GM10266 (cell line): ENCODE measurements around the gene CLTB.

Experiments used
- DNase-seq: peaks from one replicate; pipeline ENCODE4 v3.0.0; 2012; ENCODE audit errors: extremely low spot score
- TF ChIP-seq, protein P1 (sequence below): IDR thresholded peaks from 2 replicates; pipeline ENCODE4 v1.5.1; 2012; ENCODE audit warnings: mild to moderate bottlenecking, low read depth; ENCODE audit not compliant: control insufficient read depth, insufficient read depth; ENCODE audit errors: missing control alignments

CLTB gene

DNA sequence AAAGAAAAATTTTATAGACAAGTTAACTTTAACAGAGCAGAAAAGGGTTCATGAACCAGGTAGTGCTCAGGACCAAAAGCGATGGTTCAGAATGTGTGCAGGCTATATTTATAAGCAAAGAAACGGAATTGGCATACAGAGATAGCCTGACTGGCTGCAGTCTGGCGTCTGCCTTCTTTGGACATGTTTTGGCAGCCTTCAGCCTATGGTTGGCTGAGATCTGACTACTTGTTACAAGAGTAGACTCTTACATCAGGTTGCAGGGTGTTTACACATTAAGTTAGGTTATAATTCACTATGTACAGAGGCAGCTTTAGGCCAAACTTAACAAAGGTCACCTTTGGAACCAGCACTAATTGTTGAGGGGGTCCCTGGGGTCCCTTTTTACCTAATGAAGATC is 34.9 kb downstream of the CLTB start:
- TF ChIP-seq, protein P1, sequence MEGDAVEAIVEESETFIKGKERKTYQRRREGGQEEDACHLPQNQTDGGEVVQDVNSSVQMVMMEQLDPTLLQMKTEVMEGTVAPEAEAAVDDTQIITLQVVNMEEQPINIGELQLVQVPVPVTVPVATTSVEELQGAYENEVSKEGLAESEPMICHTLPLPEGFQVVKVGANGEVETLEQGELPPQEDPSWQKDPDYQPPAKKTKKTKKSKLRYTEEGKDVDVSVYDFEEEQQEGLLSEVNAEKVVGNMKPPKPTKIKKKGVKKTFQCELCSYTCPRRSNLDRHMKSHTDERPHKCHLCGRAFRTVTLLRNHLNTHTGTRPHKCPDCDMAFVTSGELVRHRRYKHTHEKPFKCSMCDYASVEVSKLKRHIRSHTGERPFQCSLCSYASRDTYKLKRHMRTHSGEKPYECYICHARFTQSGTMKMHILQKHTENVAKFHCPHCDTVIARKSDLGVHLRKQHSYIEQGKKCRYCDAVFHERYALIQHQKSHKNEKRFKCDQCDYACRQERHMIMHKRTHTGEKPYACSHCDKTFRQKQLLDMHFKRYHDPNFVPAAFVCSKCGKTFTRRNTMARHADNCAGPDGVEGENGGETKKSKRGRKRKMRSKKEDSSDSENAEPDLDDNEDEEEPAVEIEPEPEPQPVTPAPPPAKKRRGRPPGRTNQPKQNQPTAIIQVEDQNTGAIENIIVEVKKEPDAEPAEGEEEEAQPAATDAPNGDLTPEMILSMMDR: no peak

GRCh38 chr5:176379881-176380280 is 36.5 kb downstream of the CLTB start:
- no peak for DNase-seq
- TF ChIP-seq, protein P1: no peak

More for the DNA sequence above, 34.9 kb downstream of the CLTB start:
- DNase-seq: no peak

DNA sequence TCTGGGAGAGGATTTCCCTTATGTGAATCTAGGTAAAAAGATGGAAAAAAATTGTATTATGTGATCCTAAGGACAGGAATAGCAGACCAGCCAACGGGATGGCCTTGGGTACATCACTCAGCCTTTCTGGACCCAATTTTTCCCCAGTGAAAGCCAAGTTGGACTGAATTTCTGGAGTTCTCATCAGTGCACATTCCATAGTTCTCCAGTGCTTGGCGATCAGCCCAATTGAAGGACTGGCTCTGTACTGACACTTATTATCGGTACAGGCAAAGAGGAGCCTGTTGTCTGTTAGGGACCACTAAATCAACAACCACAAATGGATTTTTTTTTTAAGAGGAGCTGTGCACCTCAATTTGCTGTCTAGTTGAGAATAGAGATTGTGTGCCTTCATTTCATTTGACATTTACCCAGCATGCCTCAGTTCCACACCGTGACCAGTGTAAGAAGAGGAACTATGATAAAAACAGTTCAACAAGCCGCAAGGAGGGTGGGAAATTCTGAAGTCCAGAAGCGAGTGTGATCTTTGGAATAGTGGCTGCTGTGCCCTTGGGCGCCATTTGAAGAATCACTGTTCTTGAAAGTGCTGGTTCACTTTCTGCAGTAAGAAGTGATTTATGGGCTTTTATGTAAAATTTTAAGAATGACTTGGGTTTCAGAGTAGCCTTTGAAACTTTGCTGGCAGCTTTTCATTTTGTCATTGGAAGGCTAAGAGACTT is 43.1 kb downstream of the CLTB start:
- TF ChIP-seq, protein P1: no peak
- DNase-seq: no peak

DNA sequence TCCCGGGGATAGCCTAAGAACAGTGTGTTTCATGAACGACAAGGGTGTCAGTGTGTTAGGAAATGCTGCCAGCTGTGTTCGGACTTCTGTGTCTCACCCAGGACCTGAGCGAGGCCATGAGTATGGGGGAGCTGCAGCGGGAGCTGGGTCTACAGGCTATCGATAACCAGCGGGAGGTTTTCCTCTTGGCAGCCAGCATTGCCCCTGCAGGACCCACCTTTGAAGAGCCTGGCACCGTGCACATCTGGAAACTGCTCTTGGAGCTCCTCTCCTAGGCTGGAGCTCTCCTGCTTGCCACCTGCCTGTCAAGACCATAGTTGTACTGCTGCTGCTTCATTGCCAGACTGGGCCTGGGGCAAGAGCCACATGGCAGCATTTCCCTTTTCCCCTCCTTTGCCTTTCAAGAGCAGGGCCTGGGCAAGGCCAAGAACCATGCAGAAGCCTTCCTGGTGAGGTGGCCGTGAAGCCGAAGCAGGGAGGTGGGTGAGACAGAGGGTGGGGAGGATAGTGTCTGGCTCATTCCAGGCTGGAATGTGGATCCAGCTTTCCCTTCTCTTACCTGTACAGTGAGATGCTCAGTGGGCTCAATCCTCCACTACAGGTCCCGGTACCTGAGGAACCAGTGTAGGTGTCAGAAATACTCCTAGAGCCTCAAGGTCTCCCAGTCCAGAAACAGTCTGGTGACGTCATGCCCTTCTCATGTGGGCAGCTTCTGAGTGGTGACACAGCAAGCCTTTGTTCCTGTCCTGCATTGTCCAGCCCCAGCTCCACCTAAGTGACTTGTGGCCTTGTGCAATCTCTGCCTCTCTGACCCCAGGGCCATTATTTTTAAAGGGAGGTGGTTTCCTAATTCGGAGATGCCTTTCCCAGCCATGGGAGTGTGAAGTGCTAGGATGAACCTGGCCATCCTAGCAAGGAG is 44.5 kb downstream of the CLTB start:
- TF ChIP-seq, protein P1: no peak
- DNase-seq: no peak

DNA sequence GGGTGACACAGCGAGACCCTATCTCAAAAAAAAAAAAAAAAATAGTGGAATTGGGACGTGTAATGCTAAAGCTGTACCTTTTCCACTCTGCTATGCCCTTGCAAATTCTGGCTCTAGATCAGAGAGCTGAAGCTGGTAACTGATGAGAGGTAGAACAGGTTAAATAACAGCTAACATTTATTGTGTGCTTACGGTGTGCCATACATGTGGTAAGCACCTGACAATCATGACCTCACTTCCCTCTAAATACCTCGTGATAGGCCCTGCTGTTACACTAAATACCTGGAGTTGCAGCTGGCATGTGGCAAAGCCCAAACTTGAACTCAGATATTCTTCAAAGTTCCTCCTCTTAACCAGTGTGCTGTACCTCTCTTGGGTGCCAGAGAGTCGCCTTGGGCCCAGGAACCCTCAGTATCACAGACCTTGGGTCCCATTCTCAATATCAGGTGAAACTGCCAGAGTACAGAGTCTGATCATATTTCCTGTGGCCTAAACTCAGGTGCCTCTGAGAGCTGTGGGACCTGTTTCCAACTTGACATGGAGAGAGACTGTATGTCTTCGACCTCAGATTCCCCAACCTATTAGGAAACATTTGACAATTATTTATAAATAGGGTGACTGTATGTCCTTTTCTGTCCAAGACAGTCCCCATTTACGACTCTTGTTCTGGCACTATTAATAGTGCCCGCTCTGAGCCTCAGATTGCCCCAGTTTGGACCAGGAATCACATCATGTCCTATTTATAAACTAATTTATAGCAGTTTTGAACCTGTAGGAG is 46.2 kb downstream of the CLTB start:
- no peak for DNase-seq

GRCh38 chr5:176368726-176369125 is 47.6 kb downstream of the CLTB start:
- DNase-seq: no peak
- TF ChIP-seq, protein P1: no peak

More for the DNA sequence above, 46.2 kb downstream of the CLTB start:
- TF ChIP-seq, protein P1: no peak
